Lower lobe of right lung (tissue), 2 donors: Measurements from ENCODE around the gene VPS8. TPM values are rescaled to one million over a fixed set of nuclear protein-coding genes. Genes with fewer than 3 reads are reported as not detected.

ENCODE experiments used
- ATAC-seq, 2 donors: fragments of 200-7000 bp; cut with Tn5 transposase; one replicate each; pipeline ENCODE4 v1.9.1; 2020 to 2022; ENCODE audit warnings: mild to moderate bottlenecking in 2 of 2, moderate library complexity in 2 of 2
- DNase-seq: peaks from one replicate; pipeline ENCODE4 v3.0.0-alpha.2; 2020
- H3K27ac ChIP-seq: fragments of 200-600 bp; one replicate; pipeline ENCODE4 v1.8.0; 2022
- H3K27me3 ChIP-seq: fragments of 200-600 bp; one replicate; pipeline ENCODE4 v1.8.0; 2022; ENCODE audit warnings: low read depth
- H3K36me3 ChIP-seq: fragments of 200-600 bp; one replicate; pipeline ENCODE4 v1.8.0; 2022; ENCODE audit warnings: mild to moderate bottlenecking
- H3K4me1 ChIP-seq: fragments of 200-600 bp; one replicate; pipeline ENCODE4 v1.8.0; 2022
- H3K4me3 ChIP-seq: fragments of 200-600 bp; one replicate; pipeline ENCODE4 v1.8.0; 2022; ENCODE audit warnings: mild to moderate bottlenecking
- H3K9me3 ChIP-seq: fragments of 200-600 bp; one replicate; pipeline ENCODE4 v1.8.0; 2022
- intact Hi-C: fragments of 100-400 bp; cut with DNase I; formaldehyde crosslinking; loops from one replicate; pipeline ENCODE4 v1.11.0; 2022
- total RNA-seq: library from RNA; stranded (reverse); fragmentation: NEBNext Ultra II Directional; extraction: Animal tissue kit (Norgen Biotek cat#: 25700); gene quantifications from one replicate; pipeline ENCODE4 v1.2.1, GENCODE V29; 2021
- TF ChIP-seq, protein P1 (sequence below): fragments of 200-600 bp; IDR thresholded peaks from one replicate; pipeline ENCODE4 v1.8.0; 2022; ENCODE audit warnings: antibody characterized with exemption, mild to moderate bottlenecking
- donor health status: DM: no; HTN: yes; CAD: no; lungs with severe emphysema.

Gene VPS8
- total RNA-seq, 1 donor from 2014 or later: 84.7 TPM

GRCh38 chr3:184780981-184781515 is 30.9 kb upstream of the VPS8 start:
- Histone ChIP-seq H3K27ac (no peak overlapping the region), H3K4me1 (peaks cover 5% of the 10 kb centered on the region), H3K36me3 (no peaks in the 10 kb centered on the region), H3K4me3 (no peak overlapping the region), H3K9me3 (no peaks in the 10 kb centered on the region), H3K27me3 (peaks cover 22% of the 10 kb centered on the region)
- intact Hi-C loops: no loop called here
- DNase-seq: no peak
- no peak for ATAC-seq
- TF ChIP-seq, protein P1, sequence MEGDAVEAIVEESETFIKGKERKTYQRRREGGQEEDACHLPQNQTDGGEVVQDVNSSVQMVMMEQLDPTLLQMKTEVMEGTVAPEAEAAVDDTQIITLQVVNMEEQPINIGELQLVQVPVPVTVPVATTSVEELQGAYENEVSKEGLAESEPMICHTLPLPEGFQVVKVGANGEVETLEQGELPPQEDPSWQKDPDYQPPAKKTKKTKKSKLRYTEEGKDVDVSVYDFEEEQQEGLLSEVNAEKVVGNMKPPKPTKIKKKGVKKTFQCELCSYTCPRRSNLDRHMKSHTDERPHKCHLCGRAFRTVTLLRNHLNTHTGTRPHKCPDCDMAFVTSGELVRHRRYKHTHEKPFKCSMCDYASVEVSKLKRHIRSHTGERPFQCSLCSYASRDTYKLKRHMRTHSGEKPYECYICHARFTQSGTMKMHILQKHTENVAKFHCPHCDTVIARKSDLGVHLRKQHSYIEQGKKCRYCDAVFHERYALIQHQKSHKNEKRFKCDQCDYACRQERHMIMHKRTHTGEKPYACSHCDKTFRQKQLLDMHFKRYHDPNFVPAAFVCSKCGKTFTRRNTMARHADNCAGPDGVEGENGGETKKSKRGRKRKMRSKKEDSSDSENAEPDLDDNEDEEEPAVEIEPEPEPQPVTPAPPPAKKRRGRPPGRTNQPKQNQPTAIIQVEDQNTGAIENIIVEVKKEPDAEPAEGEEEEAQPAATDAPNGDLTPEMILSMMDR: no peak

DNA sequence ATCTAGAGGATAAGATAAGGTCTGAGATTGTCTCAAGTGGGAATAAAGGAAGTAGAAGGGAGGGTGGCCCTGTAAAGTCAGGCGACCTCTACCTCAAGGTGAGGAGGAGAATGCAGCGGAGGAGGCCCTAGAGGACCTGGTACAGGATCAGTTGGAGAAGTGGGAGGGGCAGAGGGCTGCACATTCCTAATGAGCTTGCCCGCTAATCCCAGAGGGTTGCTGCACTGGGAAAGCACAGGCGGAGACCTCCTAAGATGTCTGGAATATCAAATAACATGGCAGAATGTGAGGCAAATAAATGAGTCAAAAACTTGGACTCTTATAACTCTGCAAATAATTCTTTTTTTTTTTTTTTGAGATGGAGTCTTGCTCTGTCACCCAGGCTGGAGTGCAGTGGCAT is 30.2 kb upstream of the VPS8 start:
- intact Hi-C loops: no loop called here
- no peak overlapping the region for H3K4me3 ChIP-seq
- peaks cover 22% of the 10 kb centered on the region for H3K27me3 ChIP-seq
- no peak overlapping the region for H3K27ac ChIP-seq
- TF ChIP-seq, protein P1: no peak
- H3K4me1 ChIP-seq: peaks cover 12% of the 10 kb centered on the region
- DNase-seq (no peak), ATAC-seq (no peak)
- no peaks in the 10 kb centered on the region for H3K9me3 ChIP-seq
- no peaks in the 10 kb centered on the region for H3K36me3 ChIP-seq

DNA sequence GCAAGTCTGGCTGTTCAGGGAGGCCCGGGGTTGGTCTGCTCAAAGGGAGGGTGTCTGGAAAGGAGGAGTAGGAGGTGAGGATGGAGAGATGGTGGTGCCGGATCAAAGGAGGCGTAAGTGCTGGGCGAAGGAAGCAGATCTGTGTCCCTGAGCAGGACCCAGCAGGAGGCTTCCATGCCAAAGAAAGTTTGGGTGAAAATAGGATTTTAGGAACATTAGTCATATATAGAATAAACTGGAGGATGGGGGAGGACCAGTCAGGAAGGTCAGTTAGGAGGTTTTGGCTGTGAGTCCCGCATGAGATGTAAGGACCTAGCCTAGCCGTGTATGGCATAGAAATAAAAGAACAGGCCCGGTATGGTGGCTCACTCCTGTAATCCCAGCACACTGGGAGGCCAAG is 28.6 kb upstream of the VPS8 start:
- DNase-seq (no peak), ATAC-seq (no peak)
- intact Hi-C loops: no loop called here
- Histone ChIP-seq H3K27ac (no peak overlapping the region), H3K9me3 (no peaks in the 10 kb centered on the region), H3K4me1 (peaks cover 18% of the 10 kb centered on the region), H3K27me3 (peaks cover 21% of the 10 kb centered on the region), H3K4me3 (no peak overlapping the region), H3K36me3 (no peaks in the 10 kb centered on the region)
- TF ChIP-seq, protein P1: no peak

DNA sequence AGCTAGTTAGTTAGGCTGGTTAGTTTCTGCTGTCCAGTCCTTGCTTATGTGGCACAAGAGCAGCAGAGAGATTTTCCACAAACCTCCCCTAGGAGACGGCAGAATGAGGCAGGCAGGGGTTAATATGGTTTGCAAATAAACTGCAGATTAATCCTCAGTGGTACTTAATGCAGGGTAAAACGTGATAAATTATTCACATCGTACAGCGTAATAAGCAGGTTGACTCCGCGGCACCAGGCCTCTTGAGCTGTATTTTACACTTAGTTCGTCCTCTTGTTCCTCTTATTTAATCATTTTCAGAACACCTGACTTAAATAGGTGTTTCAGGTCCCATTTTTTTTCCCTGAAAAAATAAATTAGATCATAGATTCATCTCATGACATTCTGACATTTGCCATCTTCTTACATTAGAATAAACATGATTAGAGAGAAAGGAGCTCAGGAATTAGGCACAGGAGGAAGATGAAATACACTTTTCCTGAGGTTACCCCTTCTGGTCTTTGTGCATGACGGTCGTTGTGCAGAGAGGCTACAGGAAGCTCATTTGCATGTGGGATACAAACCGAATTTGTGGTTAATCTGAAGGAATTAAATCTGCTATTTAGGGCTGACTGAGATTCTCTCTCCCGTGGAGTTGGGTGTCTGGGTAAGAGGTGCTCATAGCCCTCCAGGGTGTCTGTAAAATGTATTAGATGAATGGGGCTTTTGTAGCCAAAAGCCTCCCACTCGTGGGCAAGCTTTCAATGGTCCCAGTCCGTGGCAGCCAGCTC is 27.1 kb upstream of the VPS8 start:
- TF ChIP-seq, protein P1: no peak

GRCh38 chr3:184785890-184786279 is 26.1 kb upstream of the VPS8 start:
- H3K27ac ChIP-seq: peak overlapping the region; percentile 43
- H3K36me3 ChIP-seq: no peaks in the 10 kb centered on the region
- DNase-seq (no peak), ATAC-seq (no peak)
- H3K4me1 ChIP-seq: peaks cover 18% of the 10 kb centered on the region
- H3K9me3 ChIP-seq: no peaks in the 10 kb centered on the region
- TF ChIP-seq, protein P1: no peak
- peaks cover 5% of the 10 kb centered on the region for H3K27me3 ChIP-seq
- intact Hi-C loops: no loop called here
- H3K4me3 ChIP-seq: no peak overlapping the region

More for the DNA sequence above, 27.1 kb upstream of the VPS8 start:
- no peak for DNase-seq
- Histone ChIP-seq H3K9me3 (no peaks in the 10 kb centered on the region), H3K27me3 (peaks cover 6% of the 10 kb centered on the region), H3K4me1 (peaks cover 18% of the 10 kb centered on the region), H3K27ac (no peak overlapping the region), H3K4me3 (no peak overlapping the region), H3K36me3 (no peaks in the 10 kb centered on the region)
- intact Hi-C loops: no loop called here
- ATAC-seq: no peak
